ENCODE measurements around the gene ARFIP1. TPM values are rescaled to one million over a fixed set of nuclear protein-coding genes. Genes with fewer than 3 reads are reported as not detected.

ARFIP1 gene
- total and polyA plus RNA-seq, 2 of the 8 experiments (the other 6 are each of a cell fraction or from before 2014, with no cell fraction given), result 13.5 to 38.0 TPM

DNA sequence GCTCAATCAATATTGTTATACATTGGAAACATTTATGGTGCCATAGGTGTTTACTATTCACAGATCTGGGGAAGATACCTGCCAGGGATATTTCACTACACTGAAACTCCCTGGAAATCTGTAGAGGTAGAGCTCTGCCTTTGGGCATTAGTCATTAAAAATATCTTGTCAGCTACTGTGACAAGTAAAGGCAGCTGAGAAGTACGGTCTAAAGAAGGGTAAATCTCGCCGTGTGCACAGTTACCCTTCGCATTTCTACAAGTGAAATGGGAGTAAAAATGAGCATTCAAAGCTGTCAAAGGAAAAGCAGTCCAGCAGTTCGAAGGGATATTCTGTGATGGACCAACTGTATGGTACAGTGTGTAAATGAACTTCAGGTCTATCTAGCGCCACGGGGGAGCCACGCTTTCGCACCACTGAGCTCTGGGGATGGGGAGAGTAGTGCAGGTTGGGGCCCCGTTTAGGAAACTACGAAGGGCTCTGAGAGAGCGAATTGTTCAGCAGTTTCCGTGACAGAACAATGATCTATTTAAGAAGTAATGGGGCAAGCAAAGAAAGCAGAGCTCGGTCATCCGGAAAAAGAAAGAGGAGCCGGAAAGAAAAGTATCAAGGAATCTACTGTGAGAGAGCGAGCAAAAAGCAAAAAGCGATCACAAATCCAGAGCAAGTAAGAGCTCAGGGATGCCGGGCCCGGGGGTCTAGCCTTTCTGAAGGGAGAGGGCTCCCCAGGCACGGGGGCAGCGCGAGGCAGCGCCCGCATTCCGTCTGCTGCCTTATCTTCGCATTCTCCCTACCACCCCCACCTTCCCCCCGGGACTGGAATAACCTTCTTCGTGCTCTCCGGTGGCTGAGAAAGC is 870 bp upstream of the ARFIP1 start:
- no peak for DNase-seq (ENCODE audit: low read depth in 1 of 2, low spot score in 2 of 2)
- peak overlapping the region; percentile 83; the same call in 1 of the 2 replicates for H2BK15ac ChIP-seq (ENCODE audit: low read length)
- no peaks in the 10 kb centered on the region for H3K9me3 ChIP-seq (ENCODE audit: insufficient read depth in 2 of 2, low read depth in 1 of 2, low read length in 1 of 2)
- H3K4me2 ChIP-seq (ENCODE audit: insufficient read depth in 1 of 2, low read depth in 2 of 2, low read length in 2 of 2), result peak overlapping the region; percentile 93 to 98
- peaks cover 14% of the 10 kb centered on the region for H3K23me2 ChIP-seq (ENCODE audit: low read depth, low read length)
- no peaks in the 10 kb centered on the region for H3K27me3 ChIP-seq (replicated peaks in 1 of 4; ENCODE audit: control insufficient read depth in 3 of 4, extremely low read depth in 1 of 4, insufficient read depth in 3 of 4, low read length in 3 of 4)
- H2AFZ ChIP-seq (ENCODE audit: low read length), result peak overlapping the region; percentile 99
- ChIA-PET CTCF (ENCODE audit: partially characterized antibody) (interaction anchor here (0.6 to 2.1 kb wide), 27 partner anchors 11 to 370 kb away, joined by 3 to 8 read pairs (median 4); no protein-coding TSS in a partner anchor), POLR2A (ENCODE audit: partially characterized antibody) (interaction anchor here (0.7 to 2.7 kb wide), 11 partner anchors 9 to 312 kb away, joined by 3 to 9 read pairs (median 4); partner anchors contain the start of genes FBXW7 and FHDC1)
- H3K9ac ChIP-seq (replicated peaks in 1 of 4; ENCODE audit: extremely low read depth in 1 of 4, low read depth in 3 of 4, low read length in 3 of 4), result peak overlapping the region; percentile 25 to 77 (median 51)
- peak overlapping the region; percentile 83 for H3K27ac ChIP-seq (ENCODE audit: low read depth, low read length)
- WGBS, 2 experiments (ENCODE audit: extremely low coverage in 1 of 2, insufficient coverage in 1 of 2, insufficient read length in 1 of 2, insufficient replicate concordance in 2 of 2, low coverage in 1 of 2, low lambda C conversion rate in 2 of 2, missing lambda C conversion rate in 1 of 2), result 5% methylated on average over 30 of the region's 30 CpGs; no CpG with 5 or more reads in 1 of the 2 experiments
- H3K4me1 ChIP-seq (replicated peaks in 1 of 4; ENCODE audit: control insufficient read depth in 3 of 4, insufficient read depth in 4 of 4, low read length in 3 of 4), result peaks cover 0 to 4% (median 1%) of the 10 kb centered on the region in 4 experiments; a peak in 1 of 7 replicates
- no peak overlapping the region for H3K14ac ChIP-seq (ENCODE audit: insufficient read length)
- no peaks in the 10 kb centered on the region for H3K79me1 ChIP-seq (ENCODE audit: low read depth, low read length)
- H4K5ac ChIP-seq (ENCODE audit: insufficient read length, low read depth, low read length), result peak overlapping the region; percentile 77
- H2BK12ac ChIP-seq (ENCODE audit: low read depth, low read length), result peak overlapping the region; percentile 52; the same call in 1 of the 2 replicates
- H3K4me3 ChIP-seq (ENCODE audit: extremely low read depth in 1 of 4, insufficient read depth in 2 of 4, low read depth in 3 of 4, low read length in 4 of 4), result peak overlapping the region; percentile 55 to 95 (median 76)
- H2BK5ac ChIP-seq (ENCODE audit: low read depth, low read length), result peak overlapping the region; percentile 73
- H3K23ac ChIP-seq (ENCODE audit: insufficient read length), result no peak overlapping the region
- H2AK5ac ChIP-seq (ENCODE audit: low read depth, low read length), result no peak overlapping the region
- no peak overlapping the region for H2BK120ac ChIP-seq (replicated peaks; ENCODE audit: low read depth, low read length)
- no peak for FAIRE-seq
- H3K56ac ChIP-seq (replicated peaks; ENCODE audit: insufficient read length, low read depth, low read length), result peak overlapping the region; percentile 55
- H3K18ac ChIP-seq (ENCODE audit: extremely low read depth, low read length), result peak overlapping the region; percentile 98
- H2BK20ac ChIP-seq (ENCODE audit: low read length), result 0 out of 2 replicates have a peak overlapping the region, but pooled peaks have one; percentile 43
- peaks cover 0 to 4% of the 10 kb centered on the region in 2 experiments for H4K20me1 ChIP-seq (replicated peaks in 1 of 2; ENCODE audit: control insufficient read depth in 1 of 2, insufficient read depth in 2 of 2, low read length in 2 of 2)
- H3K79me2 ChIP-seq (ENCODE audit: control insufficient read depth in 1 of 2, insufficient read depth in 2 of 2, low read length in 2 of 2), result peaks cover 11 to 37% of the 10 kb centered on the region in 2 experiments
- no peak overlapping the region for H3K4ac ChIP-seq (replicated peaks; ENCODE audit: insufficient read length, low read depth, low read length)
- H4K8ac ChIP-seq (ENCODE audit: extremely low read depth, insufficient read depth, low read length), result peak overlapping the region; percentile 60; the same call in 1 of the 2 replicates
- H4K91ac ChIP-seq (replicated peaks; ENCODE audit: insufficient read length, low read length), result peak overlapping the region; percentile 71
- H3K36me3 ChIP-seq (ENCODE audit: control insufficient read depth in 2 of 4, insufficient read depth in 4 of 4, low read length in 3 of 4), result no peaks in the 10 kb centered on the region
- TF ChIP-seq MAX (IDR thresholded peaks at IDR 0.05) (0 out of 2 replicates have a peak, but pooled peaks have one; percentile 6), TEAD4 (IDR thresholded peaks at IDR 0.05; ENCODE audit: low read depth, low read length) (peak; percentile 68), SAP30 (IDR thresholded peaks at IDR 0.05; ENCODE audit: insufficient read depth, insufficient replicate concordance, low read length) (peak; percentile 9)
- TF ChIP-seq, protein P1, sequence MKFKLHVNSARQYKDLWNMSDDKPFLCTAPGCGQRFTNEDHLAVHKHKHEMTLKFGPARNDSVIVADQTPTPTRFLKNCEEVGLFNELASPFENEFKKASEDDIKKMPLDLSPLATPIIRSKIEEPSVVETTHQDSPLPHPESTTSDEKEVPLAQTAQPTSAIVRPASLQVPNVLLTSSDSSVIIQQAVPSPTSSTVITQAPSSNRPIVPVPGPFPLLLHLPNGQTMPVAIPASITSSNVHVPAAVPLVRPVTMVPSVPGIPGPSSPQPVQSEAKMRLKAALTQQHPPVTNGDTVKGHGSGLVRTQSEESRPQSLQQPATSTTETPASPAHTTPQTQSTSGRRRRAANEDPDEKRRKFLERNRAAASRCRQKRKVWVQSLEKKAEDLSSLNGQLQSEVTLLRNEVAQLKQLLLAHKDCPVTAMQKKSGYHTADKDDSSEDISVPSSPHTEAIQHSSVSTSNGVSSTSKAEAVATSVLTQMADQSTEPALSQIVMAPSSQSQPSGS (IDR thresholded peaks at IDR 0.05; ENCODE audit: low read length), result no peak; the same call in 1 of the 2 replicates
